SJCRH30 (cell line): Measurements from ENCODE around the gene CASQ2. TPM values are rescaled to one million over a fixed set of nuclear protein-coding genes. Genes with fewer than 3 reads are reported as not detected.

Experiments
- DNase-seq, 2 experiments: peaks; one replicate each; pipeline ENCODE4 v3.0.0-alpha.2; 2015 to 2020
- H3K27ac ChIP-seq: fragments of 250-450 bp; sonication (Bioruptor Pico); 2 replicates; pipeline ENCODE4 v1.5.1; 2020; ENCODE audit warnings: mild to moderate bottlenecking, moderate library complexity
- H3K27me3 ChIP-seq: fragments of 250-450 bp; sonication (Bioruptor Pico); 2 replicates; pipeline ENCODE4 v1.5.1; 2020; ENCODE audit warnings: mild to moderate bottlenecking, moderate library complexity
- H3K36me3 ChIP-seq: fragments of 250-450 bp; sonication (Bioruptor Pico); 2 replicates; pipeline ENCODE4 v1.5.1; 2020; ENCODE audit warnings: mild to moderate bottlenecking, moderate library complexity
- H3K4me1 ChIP-seq: fragments of 250-450 bp; sonication (Bioruptor Pico); 2 replicates; pipeline ENCODE4 v1.5.1; 2020; ENCODE audit warnings: mild to moderate bottlenecking, moderate library complexity
- H3K4me3 ChIP-seq: fragments of 250-450 bp; sonication (Bioruptor Pico); 2 replicates; pipeline ENCODE4 v1.5.1; 2020; ENCODE audit warnings: mild to moderate bottlenecking, moderate library complexity
- H3K9me3 ChIP-seq: fragments of 250-450 bp; sonication (Bioruptor Pico); replicated peaks from 2 replicates; pipeline ENCODE4 v1.5.1; 2020; ENCODE audit warnings: mild to moderate bottlenecking, moderate library complexity
- total RNA-seq: library from RNA; depleted of rRNA; stranded (reverse); fragments of >200 nt; shearing (Covaris generic); gene quantifications from 2 replicates; pipeline ENCODE4 v1.2.3, GENCODE V29; 2014

CASQ2 gene
- total RNA-seq, 1 experiment from 2014 or later: 0.49 TPM

DNA sequence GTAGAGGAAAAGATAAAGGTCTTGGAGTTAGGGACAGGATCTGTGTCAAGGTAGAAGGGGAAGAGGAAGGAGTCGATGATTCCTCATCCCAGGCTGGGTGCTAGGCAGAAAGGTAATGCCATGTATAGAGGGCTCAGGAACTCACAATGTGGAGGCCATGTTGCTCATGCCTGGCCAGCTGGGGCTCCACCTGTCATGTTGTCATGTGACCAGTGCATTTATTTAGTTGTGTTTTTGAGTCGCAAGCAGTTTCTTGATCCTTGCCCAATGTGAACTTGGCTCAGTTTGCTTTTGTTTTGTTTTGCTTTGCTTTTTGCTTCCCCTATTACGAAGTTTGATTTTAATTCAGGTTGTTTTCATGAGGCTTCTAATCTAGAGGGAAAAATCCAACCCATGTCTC, 5.7 kb downstream of the CASQ2 start:
- Histone ChIP-seq H3K9me3 (peaks cover 5% of the 10 kb centered on the region; the same call in 1 of the 2 replicates), H3K27ac (no peak overlapping the region; the same call in 1 of the 2 replicates), H3K36me3 (no peaks in the 10 kb centered on the region), H3K4me3 (no peak overlapping the region), H3K4me1 (peaks cover 58% of the 10 kb centered on the region), H3K27me3 (no peaks in the 10 kb centered on the region)
- no peak for DNase-seq

DNA sequence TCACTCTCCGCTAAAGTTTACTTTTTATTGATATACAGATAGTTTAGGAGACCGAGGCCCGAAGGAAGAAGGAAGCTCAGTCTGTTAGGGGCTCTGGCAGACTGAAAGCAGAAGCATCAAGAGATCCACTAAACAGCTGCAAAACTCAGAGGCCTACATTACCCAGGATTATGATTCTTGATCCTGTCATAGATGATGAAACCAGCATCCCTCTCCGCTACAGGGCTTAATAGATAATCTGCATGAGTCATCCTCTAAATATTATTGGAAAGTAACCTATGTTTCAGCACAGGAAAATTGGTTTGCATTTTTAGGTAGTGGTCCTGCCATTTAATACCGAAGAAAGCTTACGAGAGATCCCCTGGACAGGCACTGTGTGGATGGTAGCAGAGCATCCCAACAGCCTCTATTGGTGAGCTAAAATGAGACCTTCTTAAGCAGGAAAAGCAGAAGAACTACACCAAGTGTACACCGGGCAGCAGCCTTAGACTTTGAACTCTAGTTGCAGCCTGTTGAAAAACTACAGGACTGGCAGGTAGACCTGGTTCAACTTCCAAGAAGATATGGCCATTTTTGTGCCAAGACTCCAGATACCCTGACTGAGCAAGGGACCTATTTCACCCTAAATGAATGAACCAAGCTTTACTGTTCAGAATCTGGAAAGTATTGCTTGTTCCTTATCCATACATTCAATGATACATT, 6.8 kb downstream of the CASQ2 start:
- H3K4me1 ChIP-seq: peaks cover 65% of the 10 kb centered on the region
- peak overlapping the region; percentile 76 for H3K27ac ChIP-seq
- peak; percentile 61 to 85 for DNase-seq
- H3K36me3 ChIP-seq: no peaks in the 10 kb centered on the region
- H3K9me3 ChIP-seq: peaks cover 5% of the 10 kb centered on the region; the same call in 1 of the 2 replicates
- no peaks in the 10 kb centered on the region for H3K27me3 ChIP-seq
- peak overlapping the region; percentile 7; the same call in 1 of the 2 replicates for H3K4me3 ChIP-seq

DNA sequence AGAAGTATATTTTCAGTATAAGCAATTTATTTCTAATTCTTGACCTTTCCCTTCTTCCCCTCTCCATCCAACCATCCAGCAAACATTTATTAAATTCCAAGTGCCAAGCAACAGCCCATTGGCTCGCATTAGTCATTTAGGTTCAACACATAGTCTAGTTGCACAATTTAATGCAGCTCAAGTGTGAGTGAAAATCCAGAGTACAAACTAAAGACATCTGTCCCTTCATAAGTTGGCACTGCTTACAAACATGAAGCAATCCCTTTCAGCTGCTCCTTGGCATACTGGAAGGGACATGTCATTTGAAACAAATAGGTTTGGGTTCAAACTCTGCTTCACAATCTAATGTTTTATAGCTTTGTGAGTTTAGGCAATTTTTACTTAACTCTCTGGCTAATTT, 10.7 kb downstream of the CASQ2 start:
- Histone ChIP-seq H3K9me3 (peaks cover 5% of the 10 kb centered on the region; the same call in 1 of the 2 replicates), H3K27ac (peak overlapping the region; percentile 44), H3K4me3 (no peak overlapping the region), H3K36me3 (no peaks in the 10 kb centered on the region), H3K4me1 (peaks cover 66% of the 10 kb centered on the region), H3K27me3 (no peaks in the 10 kb centered on the region)
- no peak for DNase-seq

DNA sequence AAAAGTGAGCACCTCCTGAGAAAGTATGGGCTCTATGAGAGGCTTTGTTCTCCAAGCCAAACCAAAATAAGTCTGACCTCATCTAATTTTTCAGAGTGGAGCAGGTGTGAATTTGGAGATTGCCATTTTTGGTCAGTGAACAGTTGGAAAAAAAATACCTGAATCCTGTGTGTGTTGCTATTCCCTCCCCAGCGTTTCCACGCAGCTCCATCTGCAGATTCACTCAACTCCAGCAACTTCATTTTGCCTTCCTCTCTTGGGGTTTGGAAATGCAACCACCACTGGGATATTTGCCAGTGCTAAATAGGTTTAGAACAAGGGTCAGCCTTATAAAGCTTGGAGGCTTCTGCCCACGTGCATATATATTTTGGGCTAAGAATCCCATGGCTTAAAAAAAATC, 11.2 kb downstream of the CASQ2 start:
- H3K4me1 ChIP-seq: peaks cover 61% of the 10 kb centered on the region
- H3K36me3 ChIP-seq: no peaks in the 10 kb centered on the region
- H3K4me3 ChIP-seq: no peak overlapping the region
- H3K27me3 ChIP-seq: no peaks in the 10 kb centered on the region
- peak overlapping the region; percentile 44 for H3K27ac ChIP-seq
- peak; percentile 23 to 70 for DNase-seq
- H3K9me3 ChIP-seq: peaks cover 5% of the 10 kb centered on the region; the same call in 1 of the 2 replicates

DNA sequence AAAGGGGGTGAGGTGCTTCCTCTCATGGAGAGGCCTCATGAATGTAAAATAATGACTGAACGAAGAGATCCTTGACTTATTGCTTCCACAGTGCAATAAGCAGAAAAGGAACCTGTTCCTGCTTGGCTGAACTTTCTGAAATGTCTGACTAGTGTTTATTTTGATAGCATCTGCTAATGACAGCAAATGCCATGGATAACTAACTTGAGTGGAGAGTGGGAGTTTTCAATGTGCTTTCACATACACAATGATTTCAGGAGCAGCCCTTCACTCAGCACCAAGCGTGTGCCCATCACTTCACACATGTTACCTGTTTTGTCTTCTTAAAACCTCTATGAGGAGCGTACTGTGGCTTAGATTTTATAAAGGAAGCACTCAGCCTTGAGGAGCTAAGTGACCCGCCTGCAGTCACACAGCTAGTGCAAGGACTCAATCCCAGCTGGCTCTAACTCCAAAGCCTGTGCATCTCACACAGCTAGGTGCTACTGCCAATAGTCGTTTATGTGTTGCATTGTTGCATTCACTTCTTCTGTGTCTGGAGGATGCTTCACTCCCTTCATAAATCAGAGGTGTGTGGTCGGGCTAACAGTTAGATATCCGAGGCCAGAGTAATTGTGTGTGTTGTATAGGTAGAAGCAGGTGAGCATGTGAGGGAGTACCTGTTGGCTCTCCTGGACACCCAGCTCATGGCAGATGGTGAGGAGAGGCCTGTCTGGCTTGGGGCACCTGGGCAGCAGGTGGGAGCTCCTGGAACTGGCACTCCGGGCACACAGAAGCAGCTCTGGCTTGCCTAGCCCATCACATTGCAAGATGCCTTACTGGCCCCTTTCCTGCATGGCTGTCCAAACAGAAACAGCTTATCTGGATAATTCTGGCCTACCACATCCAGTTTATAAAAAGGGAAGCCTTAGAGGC, 12.8 kb downstream of the CASQ2 start:
- Histone ChIP-seq H3K36me3 (no peaks in the 10 kb centered on the region), H3K27ac (no peak overlapping the region), H3K4me1 (peaks cover 57% of the 10 kb centered on the region), H3K27me3 (no peaks in the 10 kb centered on the region), H3K4me3 (no peak overlapping the region), H3K9me3 (peaks cover 5% of the 10 kb centered on the region; the same call in 1 of the 2 replicates)
- no peak for DNase-seq

DNA sequence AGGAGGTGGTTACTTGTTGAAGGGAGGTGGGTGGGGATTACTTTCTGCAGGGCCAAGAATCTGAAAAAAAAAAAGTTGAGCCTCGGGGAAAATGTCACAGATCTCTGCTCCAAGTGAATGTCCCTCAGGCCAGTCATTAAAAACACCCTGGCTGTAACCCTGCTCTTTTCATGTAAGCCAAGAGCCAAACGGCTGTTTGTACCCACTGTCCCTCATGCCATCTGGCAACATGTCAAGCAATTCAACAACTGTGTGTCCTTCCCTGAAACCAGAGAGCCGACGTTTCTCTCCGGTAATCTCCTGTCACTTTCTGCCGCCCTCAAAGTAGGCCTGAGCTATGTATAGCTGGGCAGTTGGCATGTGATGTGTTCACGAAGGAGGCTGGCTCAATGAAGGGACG, 14.7 kb downstream of the CASQ2 start:
- H3K36me3 ChIP-seq: no peaks in the 10 kb centered on the region
- no peak overlapping the region for H3K4me3 ChIP-seq
- no peaks in the 10 kb centered on the region for H3K27me3 ChIP-seq
- peaks cover 58% of the 10 kb centered on the region for H3K4me1 ChIP-seq
- peak; percentile 67 to 86 for DNase-seq
- no peaks in the 10 kb centered on the region for H3K9me3 ChIP-seq
- peak overlapping the region; percentile 14; the same call in 1 of the 2 replicates for H3K27ac ChIP-seq

DNA sequence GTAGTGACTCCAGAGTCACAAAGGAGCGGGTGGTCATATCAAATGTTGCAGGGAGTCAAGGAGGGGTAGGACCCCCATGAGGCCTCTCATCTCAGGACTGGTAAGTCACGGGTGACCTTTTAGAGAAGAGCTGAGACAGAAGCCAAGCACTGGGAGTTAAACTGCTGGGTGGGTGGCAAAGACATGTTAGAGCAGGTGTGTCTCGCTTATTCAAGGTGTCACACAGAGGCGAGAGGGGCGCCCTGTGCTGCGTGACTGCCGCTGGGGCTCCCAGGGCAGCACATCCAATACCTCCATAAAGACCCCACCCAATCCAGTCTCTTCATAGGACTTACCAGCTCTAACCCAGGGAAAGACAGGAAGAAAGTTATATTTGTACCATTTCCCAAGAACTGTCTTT, 15.2 kb downstream of the CASQ2 start:
- Histone ChIP-seq H3K36me3 (no peaks in the 10 kb centered on the region), H3K9me3 (no peaks in the 10 kb centered on the region), H3K27me3 (no peaks in the 10 kb centered on the region), H3K4me1 (peaks cover 62% of the 10 kb centered on the region), H3K27ac (peak overlapping the region; percentile 14; the same call in 1 of the 2 replicates), H3K4me3 (no peak overlapping the region)
- DNase-seq: peak; percentile 17 to 55

DNA sequence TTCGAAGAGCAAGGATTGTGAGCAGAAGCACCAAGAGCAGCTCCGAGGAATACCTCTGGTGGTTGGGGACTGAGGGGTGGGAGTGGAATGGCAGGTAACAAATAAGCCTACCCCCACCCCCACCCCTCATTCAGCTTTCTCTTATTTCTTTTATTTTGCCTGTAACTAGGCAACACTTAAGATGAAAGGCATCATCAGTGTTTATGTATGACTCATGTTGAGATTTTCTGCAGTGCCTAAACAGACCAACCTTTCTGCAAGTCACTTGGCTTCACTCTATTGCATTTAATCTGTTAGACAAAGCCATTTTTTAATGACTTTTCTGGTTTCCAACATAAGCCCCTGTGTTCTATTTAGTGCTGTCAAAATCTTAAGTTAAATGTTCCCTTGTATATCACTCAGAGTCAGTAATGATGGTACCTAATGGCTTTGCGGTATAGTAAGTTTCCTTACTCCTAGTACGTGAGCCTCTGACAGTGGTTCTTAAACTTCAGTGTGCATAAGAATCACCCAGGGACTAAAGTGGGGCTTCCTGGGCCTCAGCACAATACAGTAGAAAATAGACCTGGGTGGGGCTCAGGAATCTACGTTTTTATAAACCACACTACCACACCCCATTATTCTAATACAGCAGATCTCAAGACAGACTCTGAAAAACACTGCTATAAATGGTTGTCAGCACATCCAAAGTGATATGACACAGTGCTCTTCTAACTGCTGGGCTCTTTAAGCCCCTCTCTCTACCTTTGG, 19.9 kb downstream of the CASQ2 start:
- Histone ChIP-seq H3K4me1 (peaks cover 21% of the 10 kb centered on the region), H3K4me3 (no peak overlapping the region), H3K9me3 (peaks cover 13% of the 10 kb centered on the region; the same call in 1 of the 2 replicates), H3K36me3 (no peaks in the 10 kb centered on the region), H3K27ac (no peak overlapping the region), H3K27me3 (no peaks in the 10 kb centered on the region)
- DNase-seq: no peak

DNA sequence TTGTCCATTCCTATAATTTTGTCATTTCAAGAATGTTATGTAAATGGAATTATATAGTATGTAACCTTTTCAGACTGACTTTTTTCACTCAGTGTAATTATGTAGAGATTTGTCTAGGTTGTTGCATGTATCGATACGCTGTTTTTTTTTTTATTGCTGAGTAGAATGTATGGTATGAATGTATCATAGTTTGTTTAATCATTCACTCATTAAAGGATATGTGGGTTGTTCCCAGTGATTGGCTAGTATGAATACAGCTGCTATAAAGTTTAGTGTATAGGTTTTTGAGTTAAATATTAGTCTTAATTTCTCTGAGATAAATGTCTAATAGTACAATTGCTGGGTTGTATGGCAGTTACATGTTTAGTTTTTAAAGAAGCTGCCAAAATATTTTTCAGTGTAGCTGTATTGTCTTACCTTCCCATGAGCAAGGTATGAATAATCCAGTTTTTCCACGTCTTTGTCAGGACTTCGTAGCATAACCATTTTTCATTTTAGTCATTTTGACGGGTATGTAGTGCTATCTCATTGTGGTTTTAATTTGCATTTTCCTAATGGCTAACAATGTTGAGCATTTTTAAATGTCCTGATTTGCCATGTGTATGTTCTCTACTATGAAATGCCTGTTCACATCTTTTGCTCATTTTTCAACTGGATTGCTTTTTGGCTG, 22.4 kb downstream of the CASQ2 start:
- Histone ChIP-seq H3K4me3 (no peak overlapping the region), H3K36me3 (no peaks in the 10 kb centered on the region), H3K27me3 (no peaks in the 10 kb centered on the region), H3K27ac (no peak overlapping the region), H3K9me3 (peaks cover 13% of the 10 kb centered on the region; the same call in 1 of the 2 replicates), H3K4me1 (peaks cover 9% of the 10 kb centered on the region)
- DNase-seq: no peak

DNA sequence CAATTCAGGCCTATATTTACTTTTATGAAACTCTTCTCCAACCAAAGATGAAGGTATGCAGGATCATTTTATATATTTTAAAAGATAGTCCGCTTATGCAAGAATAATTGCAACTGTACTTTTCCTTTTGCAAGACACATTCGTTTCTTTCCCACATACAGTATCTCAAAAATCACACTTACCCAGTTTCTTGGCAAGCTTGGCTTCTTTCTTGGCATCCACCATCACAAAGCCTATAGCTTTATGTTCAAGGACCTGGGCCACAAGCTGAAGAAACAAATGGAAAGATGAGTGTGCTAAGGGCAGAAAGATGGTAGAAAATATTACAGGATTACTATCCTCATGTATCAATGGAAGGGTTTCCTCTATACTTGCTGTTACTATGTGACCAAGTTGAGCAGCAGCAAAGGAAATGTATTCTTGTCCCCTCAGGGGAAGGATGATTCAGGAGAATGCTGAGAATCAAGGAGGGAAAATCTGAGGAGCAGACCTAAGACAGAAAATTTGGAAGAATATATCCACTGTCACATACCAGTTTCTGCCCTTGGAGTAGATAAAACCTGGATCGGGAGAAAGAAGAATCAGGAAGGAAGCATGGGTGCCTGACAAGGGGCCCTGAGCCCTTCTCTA, 23.8 kb downstream of the CASQ2 start:
- Histone ChIP-seq H3K4me3 (no peak overlapping the region), H3K27me3 (no peaks in the 10 kb centered on the region), H3K27ac (no peak overlapping the region), H3K4me1 (peaks cover 9% of the 10 kb centered on the region), H3K9me3 (peaks cover 13% of the 10 kb centered on the region; the same call in 1 of the 2 replicates), H3K36me3 (no peaks in the 10 kb centered on the region)
- DNase-seq: no peak

DNA sequence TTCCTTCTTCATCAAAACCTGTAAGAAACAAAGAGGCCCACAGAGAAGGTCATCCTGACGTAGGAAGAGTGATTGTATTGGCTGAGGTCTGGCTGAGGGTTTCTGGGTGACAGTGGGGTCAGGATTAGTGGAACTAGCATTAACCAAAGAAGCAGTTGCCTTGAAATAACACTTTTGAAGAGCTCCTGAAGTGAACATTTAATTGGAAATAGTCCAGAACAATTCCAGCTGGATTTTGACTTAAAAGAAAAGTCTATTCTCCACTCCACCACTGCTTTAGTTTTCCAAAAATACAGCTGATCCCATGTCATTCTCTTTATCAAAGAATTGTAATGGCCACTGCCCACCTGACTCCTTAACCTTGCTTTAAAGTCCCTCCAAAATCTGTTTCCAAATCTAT, 27.7 kb downstream of the CASQ2 start:
- Histone ChIP-seq H3K27ac (no peak overlapping the region), H3K27me3 (no peaks in the 10 kb centered on the region), H3K9me3 (peaks cover 4% of the 10 kb centered on the region; the same call in 1 of the 2 replicates), H3K4me1 (no peaks in the 10 kb centered on the region), H3K4me3 (no peak overlapping the region), H3K36me3 (no peaks in the 10 kb centered on the region)
- DNase-seq: no peak

DNA sequence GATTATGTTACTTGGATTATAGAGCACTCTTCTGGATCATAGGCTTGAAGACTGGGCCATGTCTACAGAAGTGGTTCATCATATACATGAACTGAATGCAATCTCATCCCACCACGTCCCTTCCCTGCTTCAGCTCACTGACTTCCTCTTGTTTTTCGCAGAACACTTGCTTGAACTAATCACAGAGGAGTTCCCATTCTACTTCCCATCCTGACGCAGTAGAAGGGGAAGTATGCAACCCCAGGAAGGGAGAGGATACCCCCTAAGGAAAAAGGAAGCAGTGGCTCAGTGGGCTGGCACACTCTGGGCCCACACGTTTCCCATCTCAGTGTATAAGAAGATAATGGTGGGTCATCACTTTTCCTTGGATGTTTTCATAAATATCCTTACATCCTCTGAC, 36.2 kb downstream of the CASQ2 start:
- Histone ChIP-seq H3K4me1 (peaks cover 12% of the 10 kb centered on the region), H3K27me3 (no peaks in the 10 kb centered on the region), H3K36me3 (no peaks in the 10 kb centered on the region), H3K4me3 (no peak overlapping the region), H3K9me3 (peaks cover 4% of the 10 kb centered on the region; the same call in 1 of the 2 replicates), H3K27ac (no peak overlapping the region)
- no peak for DNase-seq

DNA sequence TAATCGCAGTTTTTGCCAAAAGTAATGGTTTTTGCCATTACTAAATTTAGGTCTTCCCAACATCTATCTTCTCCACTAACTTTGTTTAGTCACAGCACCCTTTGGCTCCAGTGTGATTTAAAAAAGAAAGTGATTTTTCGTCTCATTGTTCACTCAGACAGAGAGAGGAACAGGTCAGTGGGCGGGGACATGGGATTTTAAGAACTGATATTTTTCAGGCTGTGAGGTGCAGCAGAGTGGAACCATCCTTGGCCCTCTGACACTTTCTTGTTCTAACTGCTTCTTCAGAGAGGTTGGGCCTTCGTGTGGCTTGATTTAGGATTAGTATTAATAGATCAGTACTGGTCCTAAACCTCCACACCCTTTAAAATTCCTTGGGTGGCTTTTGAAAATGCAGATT, 38.8 kb downstream of the CASQ2 start:
- Histone ChIP-seq H3K27me3 (no peaks in the 10 kb centered on the region), H3K27ac (no peak overlapping the region), H3K4me3 (no peak overlapping the region), H3K36me3 (no peaks in the 10 kb centered on the region), H3K4me1 (peaks cover 24% of the 10 kb centered on the region), H3K9me3 (no peaks in the 10 kb centered on the region)
- no peak for DNase-seq
